NCI-H146 treated with DMSO at 0.1 percent for 48 hours (cell line): ENCODE results near the gene HS6ST3.

ENCODE experiments used
- DNase-seq: peaks from one replicate; lab custom pipeline; 2025; ENCODE audit not compliant: unreplicated experiment; lab: John Stamatoyannopoulos, UW

The HS6ST3 gene

DNA sequence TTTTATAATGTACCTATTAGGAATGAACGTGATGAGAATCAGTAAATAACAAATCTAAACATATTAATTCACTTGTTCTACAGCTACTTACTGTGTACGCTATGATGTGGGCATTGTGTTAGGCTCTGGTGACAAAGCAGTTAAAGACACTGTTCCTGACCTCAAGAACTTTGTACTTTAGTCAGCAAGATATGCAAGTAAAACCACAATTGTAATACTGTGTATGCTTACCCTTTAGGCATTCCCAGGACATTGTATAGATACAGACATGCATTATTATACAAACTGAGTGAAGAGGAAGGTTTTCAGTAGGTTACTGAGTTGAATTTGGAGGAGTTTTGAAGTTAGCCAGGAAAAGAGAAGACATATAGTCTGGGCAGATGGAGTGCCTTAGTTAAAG, 435.8 kb downstream of the HS6ST3 start:
- DNase-seq: no peak

DNA sequence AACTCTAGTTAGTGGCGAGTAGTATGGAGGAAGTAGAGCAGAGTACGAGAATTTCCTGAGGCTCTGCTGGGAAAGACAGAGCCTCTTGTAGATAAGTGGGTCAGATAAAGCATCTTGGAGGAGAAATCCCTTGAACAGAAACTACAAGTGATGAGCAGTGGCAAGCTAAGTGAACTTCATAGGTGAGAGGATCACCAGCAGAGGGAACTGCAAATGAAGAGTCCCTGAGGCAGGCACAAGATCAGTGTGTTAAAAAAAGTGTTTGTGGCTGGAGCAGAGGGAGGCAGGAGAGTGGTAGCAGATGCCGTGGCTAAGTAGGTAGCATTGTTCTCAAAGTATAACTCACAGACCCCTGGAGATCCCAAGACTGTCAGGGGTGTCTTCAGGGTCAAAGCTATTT, 437.6 kb downstream of the HS6ST3 start:
- DNase-seq: no peak

DNA sequence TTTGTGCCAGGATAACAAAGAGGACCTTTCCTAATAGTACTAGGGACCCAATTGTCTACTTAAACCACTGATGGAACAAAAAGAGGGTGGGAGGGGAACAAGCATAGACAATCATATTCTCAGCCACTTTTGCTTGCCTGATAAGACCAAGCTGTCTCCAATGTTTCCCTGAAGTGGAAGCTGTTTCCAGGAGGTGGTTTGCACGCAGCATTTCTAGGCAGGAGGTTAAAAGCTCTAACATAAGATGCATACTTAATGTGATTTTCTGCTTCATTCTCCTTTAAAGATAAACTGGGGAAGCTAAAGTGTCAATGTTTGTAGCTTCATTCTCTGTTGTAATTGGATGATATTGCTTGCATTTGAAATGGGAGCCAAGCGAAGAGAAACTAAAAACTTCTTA, 442.9 kb downstream of the HS6ST3 start:
- no peak for DNase-seq

DNA sequence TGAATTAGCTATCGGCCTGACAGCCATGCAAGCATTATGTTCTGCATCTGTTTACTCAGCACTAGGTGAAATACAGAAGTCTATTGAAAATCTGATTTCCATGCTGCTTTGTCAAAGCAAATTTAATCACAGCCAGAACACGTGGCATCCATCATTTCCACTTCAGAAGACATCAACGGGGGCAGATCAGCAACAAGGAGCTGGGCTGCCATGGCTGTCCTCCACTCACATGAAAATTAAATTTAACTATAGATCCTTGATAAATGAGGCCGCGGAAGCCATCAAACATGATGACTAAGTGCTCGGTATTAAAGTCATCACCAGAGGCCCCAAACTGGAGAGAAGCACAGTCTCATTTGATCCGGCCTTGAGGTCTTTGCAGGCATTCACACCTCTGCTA, 443.5 kb downstream of the HS6ST3 start:
- no peak for DNase-seq

DNA sequence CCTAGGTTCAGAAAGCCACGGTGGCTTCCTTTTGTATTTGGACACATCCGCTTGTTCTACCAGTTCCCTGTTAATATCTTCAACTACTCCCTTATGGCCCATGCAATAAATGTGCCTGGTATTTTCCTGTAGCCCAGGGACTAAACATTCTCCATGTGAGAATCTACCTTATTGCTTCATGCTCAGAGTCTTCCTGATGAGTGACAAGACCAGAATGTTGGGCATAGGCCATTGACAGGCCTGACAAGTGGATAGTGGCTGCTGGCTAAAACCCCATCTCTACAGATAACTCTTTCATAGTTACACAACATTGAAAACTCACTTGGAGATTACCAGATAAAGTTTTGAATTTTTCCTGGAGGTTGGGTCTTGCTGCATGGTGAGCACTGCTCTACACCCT, 449.9 kb downstream of the HS6ST3 start:
- DNase-seq: no peak

DNA sequence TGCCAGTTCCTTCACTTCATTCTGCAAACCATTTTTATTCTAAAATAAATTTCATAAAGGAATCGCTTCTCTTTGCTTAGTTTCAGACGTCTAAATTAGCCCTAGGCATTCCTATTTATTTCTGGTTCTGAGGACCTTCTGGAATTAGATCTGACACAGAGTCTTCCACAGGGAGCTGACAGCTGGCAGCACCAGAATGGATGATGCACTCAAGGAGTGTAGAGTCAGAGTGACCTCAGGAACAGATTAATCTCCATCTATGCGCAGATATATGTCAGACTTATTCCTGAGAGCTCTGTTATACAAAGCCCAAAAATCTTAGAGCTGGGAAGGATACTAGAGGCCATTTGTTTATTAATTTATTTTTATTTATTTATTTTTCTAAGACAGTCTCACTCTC, 450.8 kb downstream of the HS6ST3 start:
- no peak for DNase-seq

DNA sequence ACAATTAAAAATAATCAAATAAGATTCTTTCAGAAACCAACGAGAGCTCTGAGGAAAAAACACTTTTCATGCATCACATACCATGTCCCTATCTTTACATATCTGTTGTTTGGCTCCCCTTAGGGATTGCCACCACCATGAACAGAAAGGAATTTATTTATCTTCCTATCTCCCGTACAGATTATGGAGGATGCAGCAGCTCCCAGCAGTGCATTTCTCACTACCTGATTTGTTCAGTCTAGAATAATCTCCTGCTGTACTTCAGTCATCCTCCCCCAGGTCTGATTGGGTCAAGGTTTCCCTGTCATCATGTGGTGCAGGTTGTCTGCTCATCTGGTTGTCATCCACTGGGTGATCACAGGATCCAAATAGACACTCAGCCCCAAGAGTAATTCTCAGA, 453.1 kb downstream of the HS6ST3 start:
- no peak for DNase-seq

DNA sequence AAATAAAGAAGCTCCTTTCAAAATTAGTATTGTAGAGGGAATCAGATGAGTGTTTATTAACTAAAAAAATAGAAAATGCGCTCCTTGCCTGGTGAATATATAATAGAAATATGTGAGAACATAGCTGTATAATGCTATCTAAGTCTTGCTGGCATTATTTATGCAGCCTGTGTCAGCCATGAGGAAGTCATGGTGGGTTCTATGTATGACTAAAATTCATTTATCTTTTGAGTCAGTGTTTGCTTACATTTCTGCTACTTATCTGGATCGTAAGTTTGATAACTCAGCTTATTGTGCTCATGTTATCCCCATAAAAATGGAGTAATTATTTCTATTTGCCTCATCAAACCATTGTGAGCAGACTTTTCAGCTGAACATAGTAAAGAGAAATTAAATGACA, 455.1 kb downstream of the HS6ST3 start:
- no peak for DNase-seq

DNA sequence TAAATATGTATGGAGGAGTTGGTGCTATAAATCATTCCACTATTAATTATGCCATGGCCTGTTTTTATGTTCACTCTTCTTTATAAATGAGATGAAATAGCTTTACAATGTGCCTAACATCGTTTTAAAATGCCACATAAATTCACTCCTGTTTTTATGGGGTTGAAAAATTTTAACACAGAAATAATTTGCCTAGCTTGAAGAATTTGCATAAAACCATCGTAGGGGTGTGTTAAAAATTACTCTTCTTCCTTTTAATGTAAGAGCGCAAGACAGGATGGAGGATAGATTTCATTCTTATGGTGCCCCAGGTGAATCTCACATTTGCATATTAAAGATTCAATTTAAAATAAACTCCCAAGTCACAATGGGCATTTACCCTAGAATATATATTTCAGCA, 456.6 kb downstream of the HS6ST3 start:
- DNase-seq: no peak

DNA sequence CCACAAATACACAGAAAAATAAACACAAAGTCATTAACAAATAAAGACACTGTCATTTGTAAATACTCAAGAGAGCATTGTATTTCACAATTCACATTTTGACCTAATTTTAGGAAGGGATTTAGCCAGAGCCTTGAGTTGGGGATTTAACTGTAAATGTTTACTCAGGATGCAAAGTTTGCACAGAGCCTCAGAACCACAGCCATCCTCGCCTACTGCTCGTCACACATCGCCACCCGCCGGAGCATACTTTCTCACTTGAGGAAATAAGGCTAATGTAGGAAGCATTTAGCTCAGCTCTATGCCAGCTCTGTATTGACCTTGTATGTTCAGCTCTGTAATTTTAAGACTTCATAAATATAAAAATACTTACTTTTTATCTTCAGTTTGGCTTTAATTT, 461.6 kb downstream of the HS6ST3 start:
- no peak for DNase-seq

DNA sequence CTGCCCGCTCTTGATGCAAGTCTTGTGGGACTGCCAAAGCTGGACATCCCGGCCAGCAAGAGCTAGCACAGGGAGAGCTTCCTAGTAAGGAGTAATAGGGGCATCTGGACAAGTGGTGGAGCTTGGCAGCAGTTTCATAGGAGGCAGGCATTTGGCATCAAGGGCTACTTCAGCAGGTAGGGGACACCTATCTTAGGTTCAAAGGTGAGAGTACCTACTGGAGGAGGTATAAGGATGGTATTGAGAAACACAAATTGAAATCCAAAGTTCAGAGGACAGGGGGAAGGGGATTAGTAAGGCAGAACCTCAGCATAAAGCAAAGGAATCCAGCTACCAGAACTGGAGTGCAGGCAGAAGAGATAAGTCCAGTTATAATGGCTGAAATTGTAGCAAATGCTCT, 462.7 kb downstream of the HS6ST3 start:
- DNase-seq: no peak

DNA sequence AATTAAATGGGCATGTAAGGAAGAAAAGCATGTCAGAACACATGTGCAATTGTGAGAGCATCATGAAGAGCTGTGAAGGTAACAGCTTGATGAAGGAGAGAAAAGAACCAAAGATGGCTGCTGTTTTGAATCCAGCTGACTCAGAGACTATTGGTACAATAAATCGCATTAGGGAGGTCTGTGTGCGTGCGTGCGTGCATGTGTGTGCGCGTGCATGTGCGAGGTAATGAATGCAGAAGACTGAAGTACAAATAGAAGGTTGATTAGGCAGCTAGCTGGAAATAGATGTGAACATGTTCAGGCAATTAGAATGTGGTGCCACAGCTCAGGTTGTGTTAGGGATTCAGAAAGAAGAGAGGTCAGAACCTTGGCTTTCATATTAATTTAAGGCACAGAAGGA, 463.9 kb downstream of the HS6ST3 start:
- DNase-seq: no peak

DNA sequence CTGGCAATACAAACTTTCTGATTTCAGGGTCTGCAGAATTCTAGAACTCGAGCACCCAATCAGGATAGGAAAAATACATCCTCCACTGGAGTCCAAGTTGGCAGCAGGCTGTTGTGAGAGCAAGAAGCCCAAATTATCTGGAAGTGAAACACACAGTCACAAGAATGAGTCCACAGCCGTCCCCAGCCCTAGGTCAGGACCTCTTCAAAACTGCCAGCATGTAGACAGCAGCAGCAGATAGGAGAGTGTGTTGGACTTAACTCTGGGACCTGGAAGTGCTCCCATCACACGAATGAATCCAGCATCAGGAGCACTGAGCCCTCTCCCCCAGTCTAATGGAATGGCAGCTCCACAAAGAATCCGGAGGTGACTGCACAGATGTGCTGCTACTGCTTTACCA, 483.7 kb downstream of the HS6ST3 start:
- no peak for DNase-seq

DNA sequence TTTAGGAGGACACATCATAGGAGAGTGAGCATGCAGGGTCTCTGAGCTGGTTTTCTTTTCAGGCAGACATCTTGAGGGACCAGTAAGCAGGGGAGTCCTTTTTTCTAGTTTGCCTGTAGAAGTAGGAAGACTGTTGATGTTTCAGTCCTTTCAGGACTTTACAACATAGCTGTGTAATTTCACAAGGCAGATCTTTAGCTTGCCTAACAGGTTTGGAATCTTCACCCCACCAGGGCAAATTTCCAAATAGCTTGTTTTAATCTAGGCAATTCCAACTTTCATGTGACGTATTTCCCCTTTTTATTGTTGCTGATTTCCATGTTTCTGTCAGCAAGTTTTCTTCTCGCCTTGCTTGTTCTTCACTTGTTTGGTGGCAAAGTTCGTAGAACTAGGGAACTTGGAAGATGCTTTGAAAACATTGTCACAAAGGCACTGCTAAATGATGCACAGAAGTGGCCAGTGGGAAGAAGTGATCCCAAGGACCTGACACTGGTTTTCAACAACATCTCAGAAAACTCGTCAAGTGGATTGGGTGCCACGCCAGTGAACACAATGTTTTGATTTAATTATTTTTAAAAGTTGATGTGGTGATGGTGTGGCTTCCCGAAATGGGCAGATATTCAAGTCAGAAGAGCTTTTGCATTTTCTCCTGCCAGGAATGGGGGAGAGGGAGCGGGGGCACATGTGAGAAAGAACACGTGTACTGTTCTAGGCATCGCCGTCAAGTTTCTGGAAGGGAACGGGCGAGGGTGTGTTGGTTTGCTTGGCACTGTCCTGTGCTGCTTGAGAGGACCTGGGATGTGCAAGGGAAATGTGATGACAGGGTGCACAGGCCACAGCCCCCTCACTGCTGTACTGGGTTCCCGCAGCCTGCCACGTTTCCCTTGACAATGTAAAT, 485.8 kb downstream of the HS6ST3 start:
- DNase-seq: no peak

DNA sequence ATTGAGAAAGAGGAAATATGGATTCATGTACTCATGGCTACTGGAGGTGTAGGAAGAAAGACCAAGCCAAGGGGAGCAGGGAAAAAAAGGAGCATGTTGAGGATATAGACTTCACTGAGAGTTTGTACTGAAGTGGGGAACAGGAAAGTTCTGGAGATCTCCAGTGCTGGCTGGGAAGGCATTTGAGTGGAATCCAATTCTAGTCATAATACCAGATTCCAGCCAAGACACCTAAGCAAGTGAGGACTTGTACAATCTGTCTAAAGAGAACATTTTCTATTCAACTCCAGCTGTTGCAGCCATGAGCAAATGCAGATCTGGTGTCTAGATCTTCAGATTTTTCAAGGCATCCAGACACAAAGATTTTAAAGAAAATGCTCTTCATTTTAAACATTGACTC, 491.8 kb downstream of the HS6ST3 start:
- DNase-seq: no peak

DNA sequence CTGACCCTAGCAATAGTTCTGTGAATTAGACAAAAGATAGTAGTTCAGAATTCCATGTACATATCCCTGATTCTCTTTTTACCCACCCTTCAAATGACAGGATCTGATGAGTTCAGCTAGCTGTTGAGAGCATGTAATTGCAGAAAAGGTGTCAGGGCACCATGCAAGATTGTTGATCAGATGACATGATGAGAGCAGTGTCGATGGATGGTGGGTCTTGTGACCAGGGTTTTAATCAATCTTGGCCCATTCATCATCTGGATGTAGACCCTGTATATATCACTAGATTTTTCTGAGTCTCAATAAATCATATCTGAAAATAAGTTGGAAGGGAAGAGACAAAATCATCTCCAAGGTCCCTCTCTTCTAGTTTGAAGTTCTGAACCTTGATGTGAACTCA, 525.3 kb downstream of the HS6ST3 start:
- no peak for DNase-seq

DNA sequence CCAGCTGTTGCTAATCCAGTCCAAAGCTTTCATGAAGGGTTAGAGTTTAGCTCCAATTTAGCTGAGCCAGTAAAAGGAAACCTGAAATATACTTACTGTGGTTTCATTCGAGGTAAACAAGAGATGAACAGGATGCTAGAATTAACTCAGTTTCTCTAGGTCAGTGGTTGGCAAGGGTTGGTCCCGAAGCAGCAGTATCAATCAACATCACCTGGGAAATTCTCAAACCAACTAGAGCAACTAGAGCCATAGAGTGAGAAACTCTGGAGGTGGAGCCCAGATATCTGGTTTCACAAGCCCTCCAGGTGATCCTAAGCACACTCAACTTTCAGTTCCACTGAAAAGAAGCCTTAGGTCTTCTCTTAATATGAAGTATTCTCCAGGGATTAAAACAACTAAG, 527.6 kb downstream of the HS6ST3 start:
- DNase-seq: no peak

DNA sequence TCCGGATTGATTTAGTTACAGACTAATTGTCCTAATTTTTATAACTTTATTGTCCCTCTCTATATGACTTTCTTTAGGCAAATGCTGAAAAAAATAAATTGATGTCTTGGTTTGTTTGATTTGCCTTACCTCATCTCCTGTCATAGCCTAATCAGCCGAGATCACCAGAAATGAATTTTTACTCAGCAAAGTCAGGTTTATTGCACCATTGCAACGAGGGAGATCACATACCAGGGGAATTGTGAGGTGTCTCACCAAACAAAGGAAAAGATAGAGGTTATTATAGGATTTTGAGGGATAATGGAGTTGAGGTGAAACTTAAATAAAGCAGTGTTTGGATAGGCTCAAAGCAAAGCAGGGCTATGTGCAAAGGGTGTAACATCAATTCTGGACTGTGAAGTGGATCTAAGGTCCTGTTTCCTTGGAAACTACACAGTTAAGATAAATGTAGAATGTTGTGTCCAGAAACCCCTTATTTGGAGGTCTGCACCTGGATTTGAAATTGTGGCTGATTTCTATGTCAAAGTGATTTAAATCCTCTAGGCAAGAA, 531.8 kb downstream of the HS6ST3 start:
- no peak for DNase-seq

DNA sequence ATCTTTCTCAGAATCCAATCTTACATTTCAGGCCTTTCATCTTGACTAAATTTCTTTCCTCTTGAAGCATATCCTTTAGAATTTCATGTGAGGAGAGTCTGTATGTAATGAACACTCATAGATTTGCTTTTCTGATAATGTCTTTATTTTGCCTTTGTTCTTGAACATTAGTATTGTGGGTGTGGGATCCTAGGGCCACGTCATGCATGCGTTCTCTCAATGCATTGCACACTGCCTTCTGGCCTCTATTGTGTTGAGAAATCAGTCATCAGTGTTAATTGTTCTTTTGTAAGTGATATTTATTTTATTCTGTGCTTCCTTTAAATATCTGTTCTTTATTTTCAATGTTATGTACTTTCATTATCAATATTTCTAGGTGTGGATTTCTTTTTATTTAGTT, 539.4 kb downstream of the HS6ST3 start:
- no peak for DNase-seq

DNA sequence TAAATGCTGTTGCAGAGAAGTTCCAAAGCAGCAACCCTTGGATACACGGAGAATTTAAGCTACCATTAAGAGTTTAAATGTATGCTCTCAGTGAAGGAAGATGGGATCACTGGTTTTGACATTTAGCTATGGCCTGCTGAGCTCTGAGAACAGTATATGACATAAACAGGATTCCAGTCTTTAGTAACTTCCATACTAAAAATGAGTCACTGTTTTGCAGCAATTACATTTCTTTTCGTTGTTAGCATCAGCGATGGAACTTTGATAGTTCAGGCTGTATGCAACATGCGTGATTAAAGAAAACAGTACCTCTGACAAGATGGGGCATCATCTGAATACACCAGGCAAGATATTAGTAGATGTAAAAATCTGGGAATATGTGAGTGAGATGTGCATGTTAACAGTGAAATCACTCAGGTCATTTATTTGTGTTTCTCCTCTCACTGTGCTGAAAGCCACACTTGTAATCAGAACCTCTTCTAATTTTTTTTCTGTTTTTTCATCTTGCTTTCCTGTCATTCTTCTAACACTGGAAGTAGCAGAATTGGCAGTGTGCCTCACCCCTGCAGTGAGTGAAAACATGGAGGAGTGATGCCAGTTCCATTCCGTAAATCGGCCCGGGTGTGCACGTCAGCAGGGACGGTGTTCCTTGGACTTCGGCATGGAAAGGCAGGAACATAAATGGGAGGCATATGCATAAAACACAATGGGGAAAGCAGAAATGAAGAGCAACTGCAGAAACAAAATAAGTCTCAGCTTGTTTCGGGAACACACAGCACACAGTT, 542.8 kb downstream of the HS6ST3 start:
- no peak for DNase-seq

DNA sequence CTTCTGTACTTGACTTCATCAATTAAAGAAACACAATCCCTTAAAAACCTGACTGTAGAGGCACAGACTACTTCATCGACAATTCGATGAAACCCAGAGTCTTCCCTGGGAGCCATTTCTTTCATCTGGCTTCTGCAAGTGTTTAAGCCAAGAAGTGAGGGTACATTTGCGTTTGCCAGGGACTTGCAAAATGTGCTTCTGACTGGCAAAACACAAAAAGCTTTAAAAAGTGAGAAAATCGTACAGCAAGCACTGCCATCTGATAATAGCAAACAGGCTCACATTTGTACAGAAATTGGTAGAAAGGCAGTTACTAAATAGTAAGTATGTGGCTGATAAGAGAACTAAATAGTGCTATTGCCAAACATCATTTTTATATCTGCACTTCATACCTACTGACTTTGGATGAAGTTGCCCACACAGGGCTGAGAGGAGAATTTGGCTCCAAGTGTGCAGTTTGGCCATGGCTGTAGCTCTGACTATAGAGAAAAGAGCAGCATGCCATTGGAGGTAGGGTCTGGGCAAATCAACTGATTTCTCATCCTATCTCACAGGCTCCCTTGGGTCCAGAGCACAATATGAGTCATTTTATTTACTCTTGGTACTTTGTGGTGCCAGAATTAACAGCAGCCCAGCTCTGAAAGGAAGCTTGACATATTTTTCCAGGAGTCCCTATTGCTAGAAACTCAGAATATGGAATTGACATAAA, 546.2 kb downstream of the HS6ST3 start:
- DNase-seq: no peak

DNA sequence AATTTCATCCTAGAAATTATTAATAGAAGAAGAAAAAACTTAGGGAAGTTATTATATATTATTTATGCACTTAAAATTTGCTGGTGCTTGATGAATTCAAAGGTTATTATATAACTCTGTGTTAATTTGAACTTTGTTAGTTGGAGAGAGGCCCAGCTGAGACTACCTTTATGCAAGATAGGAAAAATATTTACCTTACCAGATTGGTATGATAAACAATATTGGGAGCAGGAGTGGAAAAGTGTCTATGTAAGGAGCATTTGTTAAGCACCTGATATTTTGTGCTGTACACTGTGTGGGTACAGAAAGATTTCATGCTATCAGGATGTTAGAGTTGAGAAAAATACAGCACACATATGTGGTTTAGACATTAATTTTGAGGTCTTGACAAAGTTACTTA, 547.1 kb downstream of the HS6ST3 start:
- DNase-seq: no peak
